Muscle layer of duodenum (tissue), 2 donors: ENCODE results near the gene GGCT.
"Not testable (repeated sequence)": the region's sequence is repeated elsewhere in the genome, so short reads cannot be mapped to it uniquely, and the experiment has no call there.

Experiments
- H3K27ac ChIP-seq: one replicate; pipeline ENCODE4 v1.7.0; 2013; ENCODE audit warnings: mild to moderate bottlenecking, low read length
- H3K27me3 ChIP-seq: one replicate; pipeline ENCODE4 v1.7.0; 2013; ENCODE audit warnings: low read depth, mild to moderate bottlenecking, control low read depth, low read length
- H3K36me3 ChIP-seq, 2 donors: one replicate each; pipeline ENCODE4 v1.7.0; 2013; ENCODE audit warnings: low read length in 2 of 2, control low read depth in 1 of 2, mild to moderate bottlenecking in 1 of 2; ENCODE audit not compliant: insufficient read depth in 2 of 2, control insufficient read depth in 1 of 2
- H3K4me1 ChIP-seq, 2 donors: one replicate each; pipeline ENCODE4 v1.7.0; 2013; ENCODE audit warnings: low read length in 2 of 2, mild to moderate bottlenecking in 2 of 2, control low read depth in 1 of 2, moderate library complexity in 1 of 2; ENCODE audit not compliant: insufficient read depth in 2 of 2, control insufficient read depth in 1 of 2
- H3K4me3 ChIP-seq, 2 donors: one replicate each; pipeline ENCODE4 v1.7.0; 2013; ENCODE audit warnings: low read length in 2 of 2, low read depth in 1 of 2, mild to moderate bottlenecking in 1 of 2
- H3K9me3 ChIP-seq, 2 donors: one replicate each; pipeline ENCODE4 v1.7.0; 2013; ENCODE audit warnings: low read length in 2 of 2, control low read depth in 1 of 2, mild to moderate bottlenecking in 1 of 2; ENCODE audit not compliant: control insufficient read depth in 1 of 2
- donor health status: healthy.

GGCT gene, protein sequence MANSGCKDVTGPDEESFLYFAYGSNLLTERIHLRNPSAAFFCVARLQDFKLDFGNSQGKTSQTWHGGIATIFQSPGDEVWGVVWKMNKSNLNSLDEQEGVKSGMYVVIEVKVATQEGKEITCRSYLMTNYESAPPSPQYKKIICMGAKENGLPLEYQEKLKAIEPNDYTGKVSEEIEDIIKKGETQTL

DNA sequence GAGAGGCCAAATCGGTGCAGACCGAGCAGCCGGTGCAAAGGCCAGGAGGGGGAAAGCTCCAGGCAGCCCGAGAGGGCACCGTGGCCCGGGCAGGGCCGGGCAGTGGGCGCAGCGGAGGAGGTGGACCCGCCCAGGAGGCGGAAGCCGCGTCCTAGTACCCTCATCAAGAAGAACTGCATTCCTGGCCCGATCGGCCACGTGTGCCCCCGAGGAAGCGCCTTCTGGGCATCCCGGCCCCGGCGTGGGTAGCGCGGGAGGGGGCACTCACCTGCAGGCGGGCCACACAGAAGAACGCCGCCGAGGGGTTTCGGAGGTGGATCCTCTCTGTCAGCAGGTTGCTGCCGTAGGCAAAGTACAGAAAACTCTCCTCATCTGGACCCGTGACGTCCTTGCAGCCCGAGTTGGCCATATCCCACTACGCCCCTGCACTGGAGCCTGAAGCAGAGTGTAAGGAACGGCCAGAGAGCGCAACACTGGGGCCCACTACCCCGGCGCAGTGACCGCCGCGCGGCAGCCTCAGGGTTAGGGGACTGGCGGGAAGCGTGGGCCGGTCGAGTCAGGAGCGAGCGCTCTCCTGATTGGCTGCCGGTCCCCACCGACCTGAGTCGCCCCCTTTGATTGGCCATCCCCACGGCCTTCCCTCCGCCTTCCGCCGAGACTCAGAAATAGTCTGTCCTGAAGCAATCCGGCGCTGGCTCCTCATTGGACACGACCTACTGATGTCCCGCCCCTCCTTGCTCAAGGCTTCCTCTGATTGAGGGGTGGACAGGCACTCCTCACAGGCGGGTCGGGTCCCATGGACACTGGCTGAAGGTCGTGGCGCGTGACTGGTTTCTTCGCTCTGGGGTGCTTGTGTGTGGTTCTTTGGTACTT is at the start of gene GGCT:
TSS of gene GGCT (minus strand) at position 529 of the 873 bp plus-strand sequence. CDS start at position 409, 120 bp downstream.
- Histone ChIP-seq H3K4me1 (peaks cover 0 to 13% of the 10 kb centered on the region in 2 donors), H3K36me3 (no peaks in the 10 kb centered on the region), H3K27me3 (no peaks in the 10 kb centered on the region), H3K27ac (peak within 1 kb of the TSS; percentile 93), H3K4me3 (peak within 1 kb of the TSS; percentile 83 to 95), H3K9me3 (no peaks in the 10 kb centered on the region)

DNA sequence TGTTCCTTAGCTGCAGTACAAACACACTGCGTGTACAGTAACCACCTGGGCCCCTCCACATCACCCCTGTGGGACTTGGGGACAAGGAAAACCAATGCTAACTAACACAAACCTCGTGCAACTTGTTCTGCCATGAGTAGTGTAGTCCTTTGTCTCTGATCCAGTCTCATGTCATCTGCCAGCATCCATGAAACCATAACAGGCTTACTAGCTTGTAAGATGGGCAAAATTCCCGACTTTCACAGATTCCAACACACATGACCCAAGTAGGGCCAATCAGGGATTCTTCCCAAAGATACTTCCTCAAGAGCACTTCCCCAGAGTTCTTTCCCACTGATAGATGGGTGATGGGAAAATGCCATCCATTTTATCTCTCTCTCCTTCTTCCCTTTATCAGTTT is 48.9 kb upstream of the GGCT start:
- Histone ChIP-seq H3K27ac (no peak overlapping the region), H3K27me3 (no peaks in the 10 kb centered on the region), H3K9me3 (no peaks in the 10 kb centered on the region), H3K4me3 (no peak overlapping the region), H3K36me3 (peaks cover 0 to 12% of the 10 kb centered on the region in 2 donors), H3K4me1 (peaks cover 5 to 10% of the 10 kb centered on the region in 2 donors)

DNA sequence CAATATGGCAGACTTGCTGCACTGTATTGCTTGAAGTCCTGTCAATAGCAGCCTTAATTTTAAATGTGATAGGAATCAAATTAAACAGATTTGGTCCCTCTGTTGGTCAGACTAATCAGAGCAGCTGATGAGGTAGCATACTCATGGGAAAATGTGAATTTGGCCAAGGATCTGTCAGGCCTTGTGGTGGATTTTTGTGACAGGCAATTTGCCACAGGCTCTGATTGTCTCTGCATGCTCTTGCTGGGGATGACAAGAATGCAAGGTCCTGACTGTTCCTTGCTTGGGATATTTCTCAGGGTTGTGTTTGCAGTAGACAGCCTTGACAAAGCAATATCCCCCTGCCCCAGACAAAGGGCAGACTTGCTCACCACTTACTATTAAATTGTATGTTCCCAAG is 48.5 kb upstream of the GGCT start:
- H3K27me3 ChIP-seq, result no peaks in the 10 kb centered on the region
- H3K4me1 ChIP-seq, result peaks cover 5 to 10% of the 10 kb centered on the region in 2 donors
- peaks cover 0 to 12% of the 10 kb centered on the region in 2 donors for H3K36me3 ChIP-seq
- no peak overlapping the region for H3K4me3 ChIP-seq
- no peak overlapping the region for H3K27ac ChIP-seq
- H3K9me3 ChIP-seq, result no peaks in the 10 kb centered on the region

GRCh38 chr7:30552330-30552729 is 47.7 kb upstream of the GGCT start:
- Histone ChIP-seq H3K9me3 (no peaks in the 10 kb centered on the region), H3K27me3 (no peaks in the 10 kb centered on the region), H3K4me3 (no peak overlapping the region), H3K36me3 (peaks cover 2 to 12% of the 10 kb centered on the region in 2 donors), H3K4me1 (peaks cover 5 to 10% of the 10 kb centered on the region in 2 donors), H3K27ac (no peak overlapping the region)

DNA sequence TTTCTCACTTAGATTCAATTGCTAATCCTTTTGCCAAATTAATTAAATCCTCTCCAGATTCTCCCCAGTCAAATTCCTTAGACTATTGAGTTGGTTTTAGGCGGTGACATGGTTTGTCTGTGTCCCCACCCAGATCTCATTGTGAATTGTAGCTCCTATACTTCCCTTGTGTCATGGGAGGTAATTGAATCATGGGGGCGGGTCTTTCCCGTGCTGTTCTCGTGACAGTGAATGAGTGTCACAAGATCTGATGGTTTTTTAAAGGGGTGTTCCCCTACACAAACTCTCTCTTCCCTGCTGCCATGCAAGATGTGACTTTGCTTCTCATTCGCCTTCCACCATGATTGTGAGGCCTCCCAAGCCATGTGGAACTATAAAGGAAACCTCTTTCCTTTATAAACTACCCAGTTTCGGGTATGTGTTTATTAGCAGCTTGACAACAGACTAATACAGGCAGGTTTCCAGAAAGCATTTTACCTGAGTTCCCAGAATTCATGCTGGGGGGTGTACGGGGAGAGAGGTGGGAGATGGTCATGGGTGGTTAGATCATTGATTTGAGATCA is 45.4 kb upstream of the GGCT start:
- H3K36me3 ChIP-seq, result peaks cover 2 to 16% of the 10 kb centered on the region in 2 donors
- H3K4me3 ChIP-seq, result no peak overlapping the region
- peaks cover 5 to 10% of the 10 kb centered on the region in 2 donors for H3K4me1 ChIP-seq
- H3K27ac ChIP-seq, result peak overlapping the region; percentile 67
- H3K27me3 ChIP-seq, result no peaks in the 10 kb centered on the region
- no peaks in the 10 kb centered on the region for H3K9me3 ChIP-seq

DNA sequence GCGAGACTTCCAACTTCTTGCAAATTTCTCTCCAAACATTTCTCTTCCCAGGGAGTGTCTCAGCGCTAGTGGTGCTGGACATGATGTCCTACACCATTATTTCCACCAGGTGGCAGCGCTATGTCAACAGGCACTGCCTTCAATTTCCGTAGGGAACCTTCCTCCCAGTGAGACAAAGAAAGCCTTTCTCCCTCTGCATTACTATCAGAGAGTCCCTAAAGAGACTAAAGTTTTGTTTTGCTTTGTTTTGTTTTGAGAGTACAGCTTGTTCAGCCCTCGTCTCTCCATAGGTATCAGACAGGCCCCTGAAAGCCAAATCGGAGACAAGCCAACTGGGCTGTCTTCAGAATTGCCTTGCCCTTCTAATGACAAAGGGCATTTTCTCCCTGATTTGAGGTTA is 44.2 kb upstream of the GGCT start:
- H3K27ac ChIP-seq, result no peak overlapping the region
- H3K27me3 ChIP-seq, result no peaks in the 10 kb centered on the region
- H3K4me1 ChIP-seq, result peaks cover 5 to 10% of the 10 kb centered on the region in 2 donors
- no peak overlapping the region for H3K4me3 ChIP-seq
- peaks cover 2 to 10% of the 10 kb centered on the region in 2 donors for H3K36me3 ChIP-seq
- H3K9me3 ChIP-seq, result no peaks in the 10 kb centered on the region

GRCh38 chr7:30546596-30546995 is 42.0 kb upstream of the GGCT start:
- no peak overlapping the region for H3K27ac ChIP-seq
- H3K9me3 ChIP-seq, result no peaks in the 10 kb centered on the region
- peaks cover 2 to 10% of the 10 kb centered on the region in 2 donors for H3K36me3 ChIP-seq
- no peak overlapping the region for H3K4me3 ChIP-seq
- H3K27me3 ChIP-seq, result no peaks in the 10 kb centered on the region
- H3K4me1 ChIP-seq, result peaks cover 5 to 10% of the 10 kb centered on the region in 2 donors

DNA sequence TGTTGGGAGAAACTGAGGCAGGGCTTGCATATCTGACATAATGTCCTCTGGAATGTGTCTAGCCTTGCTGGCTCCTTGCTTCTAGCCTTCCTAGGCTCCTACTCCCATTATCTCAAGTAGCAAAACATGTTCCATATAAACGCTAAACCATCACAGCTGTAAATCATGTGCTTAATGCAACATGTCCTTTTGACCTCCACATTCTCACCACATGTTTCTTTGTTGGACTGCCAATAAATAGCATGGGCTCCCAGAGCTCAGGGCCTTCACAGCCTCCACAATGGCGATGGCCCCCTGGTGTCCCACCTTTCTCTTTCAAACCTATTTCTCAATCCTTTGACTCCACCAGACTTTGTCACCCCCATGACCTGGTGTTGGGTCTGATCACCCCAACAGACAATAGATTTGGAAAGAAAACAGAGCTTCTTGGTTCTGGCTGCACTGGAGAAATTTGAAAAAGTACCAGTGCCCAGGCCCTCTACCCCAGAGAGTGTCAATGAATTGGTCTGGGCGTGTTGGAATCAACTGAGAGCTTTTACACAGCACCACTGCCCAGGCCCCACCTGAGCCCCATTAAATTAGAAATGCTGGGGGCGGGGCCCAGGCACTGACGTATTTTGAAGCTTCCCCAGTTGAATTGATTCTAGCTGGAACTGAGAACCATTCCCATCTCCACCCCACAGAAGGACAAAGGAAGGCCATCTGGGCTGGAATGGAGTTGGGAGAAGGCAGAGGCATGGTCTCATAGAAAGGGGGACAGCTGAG is 41.3 kb upstream of the GGCT start:
- Histone ChIP-seq H3K27ac (no peak overlapping the region), H3K4me1 (peaks cover 1 to 5% of the 10 kb centered on the region in 2 donors), H3K9me3 (no peaks in the 10 kb centered on the region), H3K4me3 (no peak overlapping the region), H3K36me3 (peaks cover 2 to 10% of the 10 kb centered on the region in 2 donors), H3K27me3 (no peaks in the 10 kb centered on the region)

DNA sequence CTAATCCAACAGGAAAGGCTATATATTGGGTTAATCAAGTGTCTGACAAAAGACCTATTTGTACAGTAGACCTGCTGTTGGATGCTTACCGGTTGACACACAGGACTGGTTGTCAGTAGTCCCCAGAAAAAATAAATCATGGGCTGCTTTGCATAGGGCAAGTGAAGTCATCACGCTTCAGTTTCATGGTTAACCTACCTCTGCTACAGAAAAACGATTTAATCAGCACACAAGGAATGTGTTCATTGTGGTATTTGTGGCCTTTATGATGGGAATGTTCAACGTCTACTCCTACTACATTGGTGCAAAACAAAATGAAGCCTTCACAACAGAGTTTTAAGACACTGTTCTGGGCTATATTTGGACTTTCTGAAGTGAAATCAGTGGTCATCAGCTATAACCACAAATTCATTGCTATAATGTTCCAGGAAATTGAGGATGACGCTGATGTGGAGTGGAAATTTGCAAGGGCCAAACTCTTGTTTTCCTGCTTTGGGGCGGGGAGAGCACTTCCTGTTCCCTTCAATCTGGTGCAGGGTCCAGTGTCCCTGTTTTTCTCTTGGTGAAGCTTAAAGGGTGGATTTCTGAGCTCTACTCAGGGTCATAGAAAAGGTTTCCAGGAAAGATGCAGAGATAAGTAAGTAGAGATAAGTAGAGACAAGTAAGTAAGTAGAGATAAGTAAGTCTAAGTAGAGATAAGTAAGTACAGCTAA is 39.3 kb upstream of the GGCT start:
- Histone ChIP-seq H3K9me3 (no peaks in the 10 kb centered on the region), H3K4me3 (no peak overlapping the region), H3K27ac (no peak overlapping the region), H3K36me3 (peaks cover 2 to 5% of the 10 kb centered on the region in 2 donors), H3K27me3 (no peaks in the 10 kb centered on the region), H3K4me1 (no peaks in the 10 kb centered on the region)

GRCh38 chr7:30543115-30543514 is 38.5 kb upstream of the GGCT start:
- H3K27me3 ChIP-seq, H3K4me1 ChIP-seq, H3K4me3 ChIP-seq, H3K27ac ChIP-seq, H3K36me3 ChIP-seq, H3K9me3 ChIP-seq: not testable (repeated sequence)
